GM12873 (cell line): ENCODE measurements around the gene GCSAML.

Experiments used
- TF ChIP-seq, protein P1 (sequence below): IDR thresholded peaks from 2 replicates; pipeline ENCODE4 v1.5.1; 2012; ENCODE audit warnings: low read depth, mild to moderate bottlenecking, moderate library complexity, low read length, control low read depth; ENCODE audit not compliant: insufficient read depth; ENCODE audit errors: missing control alignments

GCSAML gene

GRCh38 chr1:247548769-247549182, at the start of gene GCSAML:
TSS of gene GCSAML (plus strand) at chr1:247549134. CDS start at chr1:247549192, 58 bp downstream.
- TF ChIP-seq, protein P1, sequence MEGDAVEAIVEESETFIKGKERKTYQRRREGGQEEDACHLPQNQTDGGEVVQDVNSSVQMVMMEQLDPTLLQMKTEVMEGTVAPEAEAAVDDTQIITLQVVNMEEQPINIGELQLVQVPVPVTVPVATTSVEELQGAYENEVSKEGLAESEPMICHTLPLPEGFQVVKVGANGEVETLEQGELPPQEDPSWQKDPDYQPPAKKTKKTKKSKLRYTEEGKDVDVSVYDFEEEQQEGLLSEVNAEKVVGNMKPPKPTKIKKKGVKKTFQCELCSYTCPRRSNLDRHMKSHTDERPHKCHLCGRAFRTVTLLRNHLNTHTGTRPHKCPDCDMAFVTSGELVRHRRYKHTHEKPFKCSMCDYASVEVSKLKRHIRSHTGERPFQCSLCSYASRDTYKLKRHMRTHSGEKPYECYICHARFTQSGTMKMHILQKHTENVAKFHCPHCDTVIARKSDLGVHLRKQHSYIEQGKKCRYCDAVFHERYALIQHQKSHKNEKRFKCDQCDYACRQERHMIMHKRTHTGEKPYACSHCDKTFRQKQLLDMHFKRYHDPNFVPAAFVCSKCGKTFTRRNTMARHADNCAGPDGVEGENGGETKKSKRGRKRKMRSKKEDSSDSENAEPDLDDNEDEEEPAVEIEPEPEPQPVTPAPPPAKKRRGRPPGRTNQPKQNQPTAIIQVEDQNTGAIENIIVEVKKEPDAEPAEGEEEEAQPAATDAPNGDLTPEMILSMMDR, result no peak

GRCh38 chr1:247500865-247501264, 48.1 kb upstream of the GCSAML start:
- TF ChIP-seq, protein P1, result no peak

GRCh38 chr1:247506831-247507230, 42.1 kb upstream of the GCSAML start:
- TF ChIP-seq, protein P1, result no peak

DNA sequence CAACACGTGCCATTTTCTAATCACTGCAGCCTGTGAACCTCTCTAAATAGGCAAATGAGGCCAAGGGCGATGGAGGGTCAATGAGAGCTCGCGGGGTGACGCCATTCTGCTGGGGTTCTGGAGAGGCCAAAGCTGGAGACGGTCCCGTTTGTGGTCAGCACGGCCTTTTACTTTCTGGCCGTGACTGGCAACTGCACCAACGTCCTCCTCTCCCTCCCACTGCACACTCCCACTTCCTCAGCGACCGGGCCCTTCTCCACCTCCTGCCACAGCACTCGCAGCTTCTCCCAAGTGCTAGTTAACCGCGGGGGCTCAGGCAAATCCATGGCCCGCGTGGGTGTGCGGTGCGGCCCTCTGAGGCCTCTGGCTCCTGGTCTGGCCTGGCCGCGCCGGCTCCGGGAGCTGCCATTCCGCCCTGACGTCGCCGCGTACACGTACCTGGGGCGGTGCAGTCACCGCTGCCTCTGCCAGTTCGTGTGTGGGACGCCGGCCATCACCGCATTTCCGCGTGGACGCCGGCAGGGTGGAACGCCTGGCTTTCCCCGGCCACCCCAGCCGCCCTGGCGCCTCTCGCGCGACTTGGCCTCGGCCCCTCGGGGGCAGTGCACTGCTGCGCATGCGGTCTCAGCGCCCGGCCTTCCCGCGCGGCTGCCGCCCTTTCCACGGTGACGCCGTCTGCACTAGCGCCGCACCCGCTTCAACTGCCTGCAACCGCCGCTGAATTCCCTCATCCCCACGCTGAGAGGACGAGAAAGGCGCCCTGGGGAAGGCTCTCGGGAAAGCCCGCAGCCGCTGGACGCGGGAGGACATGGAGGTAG, 30.9 kb upstream of the GCSAML start:
- TF ChIP-seq, protein P1, result no peak

- TF ChIP-seq, protein P1, result no peak
Observed at GRCh38 chr1:247518613-247518891, 30.4 kb upstream of the GCSAML start.

DNA sequence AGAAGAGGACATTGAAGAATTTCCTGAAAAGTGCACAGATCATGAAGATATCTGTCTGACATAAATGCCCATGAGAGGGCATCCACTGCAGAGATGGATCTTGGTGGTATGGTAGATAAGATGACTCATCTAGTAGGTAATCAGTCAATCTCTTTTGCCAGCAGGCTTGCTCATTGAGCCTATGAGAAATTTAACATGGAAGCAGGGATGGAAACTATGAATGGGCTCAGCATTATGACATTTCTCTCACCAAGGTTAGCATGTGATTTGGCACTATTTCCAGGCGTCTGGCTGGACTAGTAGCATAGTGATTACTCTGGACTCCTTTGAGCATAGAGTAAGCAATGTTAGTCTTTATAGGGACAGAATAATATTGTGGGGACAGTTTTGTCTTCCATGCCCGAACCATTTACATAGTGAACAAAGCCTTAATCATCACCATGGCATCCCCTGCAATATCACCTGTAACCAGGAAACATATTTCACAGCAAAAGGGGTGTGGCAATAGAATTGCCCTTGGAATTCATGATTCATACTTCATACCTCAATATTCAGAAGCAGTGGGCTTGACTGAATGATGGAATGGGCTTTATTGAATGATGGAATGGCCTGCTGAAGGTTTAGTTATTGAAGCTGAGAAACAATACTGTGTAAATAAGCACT, 20.0 kb upstream of the GCSAML start:
- TF ChIP-seq, protein P1, result no peak

GRCh38 chr1:247529771-247530355, 19.1 kb upstream of the GCSAML start:
- TF ChIP-seq, protein P1, result no peak
